Right atrium auricular region (tissue), 2 donors: Measurements from ENCODE around the gene EFNA5. TPM values are rescaled to one million over a fixed set of nuclear protein-coding genes. Genes with fewer than 3 reads are reported as not detected.

Source experiments
- DNase-seq: peaks from one replicate; pipeline ENCODE4 v3.0.0-alpha.2; 2019; ENCODE audit warnings: low spot score
- H3K27ac ChIP-seq, 2 donors: fragments of 200-600 bp; sonication (generic); 1 replicate in 1 of 2; 2 replicates in 1 of 2; pipeline ENCODE4 v1.5.1; 2016 to 2019
- H3K27me3 ChIP-seq, 2 donors: fragments of 200-600 bp; sonication (generic); one replicate each; pipeline versions ENCODE4 v1.5.1 to v1.6.0; 2017 to 2019
- H3K36me3 ChIP-seq: fragments of 200-600 bp; sonication (generic); one replicate; pipeline ENCODE4 v1.5.1; 2016
- H3K4me1 ChIP-seq, 2 donors: fragments of 200-600 bp; sonication (generic); one replicate each; pipeline versions ENCODE4 v1.5.1 to v1.6.0; 2017 to 2019
- H3K4me3 ChIP-seq, 2 donors: fragments of 200-600 bp; sonication (generic); 1 replicate in 1 of 2; 2 replicates in 1 of 2; pipeline ENCODE4 v1.5.1; 2017 to 2019; ENCODE audit warnings: mild to moderate bottlenecking in 1 of 2, moderate library complexity in 1 of 2
- H3K9me3 ChIP-seq, 2 donors: fragments of 200-600 bp; sonication (generic); one replicate each; pipeline ENCODE4 v1.5.1; 2019
- CTCF ChIP-seq, 2 donors: fragments of 200-600 bp; sonication (generic); IDR thresholded peaks; one replicate each; pipeline ENCODE4 v1.5.1; 2019; ENCODE audit warnings: antibody characterized with exemption in 2 of 2
- total RNA-seq, 2 donors: library from RNA; depleted of rRNA; stranded (reverse); fragments of >200 nt; gene quantifications; one replicate each; pipeline ENCODE4 v1.1.0, GENCODE V29; 2016

Gene EFNA5
- total RNA-seq, 2 donors from 2014 or later = 17.0 to 19.2 TPM

- Histone ChIP-seq H3K4me3 (peak overlapping the region in 1 of 2 donors; percentile 12), H3K9me3 (peaks cover 0 to 8% of the 10 kb centered on the region in 2 donors), H3K4me1 (no peaks in the 10 kb centered on the region), H3K36me3 (no peaks in the 10 kb centered on the region), H3K27me3 (no peaks in the 10 kb centered on the region), H3K27ac (no peak overlapping the region)
- no peak for DNase-seq
- no peak for TF ChIP-seq CTCF (IDR thresholded peaks at IDR 0.05)
Observed at GRCh38 chr5:107705402-107706014, 34.8 kb upstream of the EFNA5 start.

GRCh38 chr5:107704681-107705401, 34.1 kb upstream of the EFNA5 start:
- H3K36me3 ChIP-seq = no peaks in the 10 kb centered on the region
- DNase-seq = no peak
- H3K4me3 ChIP-seq = peak overlapping the region in 1 of 2 donors; percentile 12
- peaks cover 0 to 8% of the 10 kb centered on the region in 2 donors for H3K9me3 ChIP-seq
- H3K4me1 ChIP-seq = no peaks in the 10 kb centered on the region
- H3K27ac ChIP-seq = no peak overlapping the region
- no peak for TF ChIP-seq CTCF (IDR thresholded peaks at IDR 0.05)
- H3K27me3 ChIP-seq = no peaks in the 10 kb centered on the region

GRCh38 chr5:107700481-107700880, 29.7 kb upstream of the EFNA5 start:
- H3K4me3 ChIP-seq = no peak overlapping the region
- DNase-seq = no peak
- no peaks in the 10 kb centered on the region for H3K4me1 ChIP-seq
- H3K27ac ChIP-seq = no peak overlapping the region
- H3K36me3 ChIP-seq = no peaks in the 10 kb centered on the region
- H3K9me3 ChIP-seq = no peaks in the 10 kb centered on the region
- TF ChIP-seq CTCF (IDR thresholded peaks at IDR 0.05) = no peak
- no peaks in the 10 kb centered on the region for H3K27me3 ChIP-seq

- H3K27ac ChIP-seq = no peak overlapping the region
- no peaks in the 10 kb centered on the region for H3K4me1 ChIP-seq
- H3K9me3 ChIP-seq = no peaks in the 10 kb centered on the region
- H3K36me3 ChIP-seq = no peaks in the 10 kb centered on the region
- H3K27me3 ChIP-seq = no peaks in the 10 kb centered on the region
- H3K4me3 ChIP-seq = no peak overlapping the region
- TF ChIP-seq CTCF (IDR thresholded peaks at IDR 0.05) = no peak
- no peak for DNase-seq
Observed at GRCh38 chr5:107699425-107699824, 28.7 kb upstream of the EFNA5 start.

GRCh38 chr5:107698286-107698685, 27.5 kb upstream of the EFNA5 start:
- Histone ChIP-seq H3K36me3 (no peaks in the 10 kb centered on the region), H3K27me3 (no peaks in the 10 kb centered on the region), H3K27ac (no peak overlapping the region), H3K9me3 (no peaks in the 10 kb centered on the region), H3K4me1 (no peaks in the 10 kb centered on the region), H3K4me3 (no peak overlapping the region)
- no peak for TF ChIP-seq CTCF (IDR thresholded peaks at IDR 0.05)
- DNase-seq = no peak
